Measurements from ENCODE around the gene TEAD2. TPM values are rescaled to one million over a fixed set of nuclear protein-coding genes. Genes with fewer than 3 reads are reported as not detected.

TEAD2 gene
- total and polyA plus RNA-seq, 12 donors, result 5.4 to 42.8 (median 27.4) TPM

- peak; percentile 99 to 100 (median 99) for DNase-seq
- WGBS, 4 donors, result 1 to 2% (median 2%) methylated on average over 37 to 46 of the region's 46 CpGs
- Histone ChIP-seq H3K9me3 (replicated peaks in 1 of 3) (no peaks in the 10 kb centered on the region), H3K36me3 (replicated peaks in 1 of 2) (peaks cover 0 to 10% of the 10 kb centered on the region in 2 donors), H3K27ac (peak within 1 kb of the TSS in 4 of 5 donors; percentile 50 to 89 (median 66)), H3K4me1 (replicated peaks in 1 of 2) (peaks cover 8 to 10% of the 10 kb centered on the region in 2 donors), H3K4me3 (peak within 1 kb of the TSS in 2 of 4 donors; percentile 31 to 63), H3K27me3 (no peaks in the 10 kb centered on the region)
- intact Hi-C loops (cut with DNase I), result no loop called here
- peak in 1 of 2 donors; percentile 68 for TF ChIP-seq POLR2A (IDR thresholded peaks at IDR 0.05)
- peak in 1 of 6 experiments; percentile 17 for TF ChIP-seq CTCF (IDR thresholded peaks at IDR 0.05)
These were observed 1.3 kb upstream of the TEAD2 start, which contains the start of gene DKKL1 for GRCh38 chr19:49363268-49364082. DKKL1 (plus strand) TSS chr19:49363877; CDS start chr19:49363999, 122 bp downstream.

- Histone ChIP-seq H3K4me3 (peak overlapping the region in 1 of 4 donors; percentile 31), H3K4me1 (replicated peaks in 1 of 2) (peaks cover 8 to 10% of the 10 kb centered on the region in 2 donors), H3K27ac (peak overlapping the region in 4 of 5 donors; percentile 50 to 89 (median 66)), H3K9me3 (replicated peaks in 1 of 3) (no peaks in the 10 kb centered on the region), H3K36me3 (replicated peaks in 1 of 2) (peaks cover 0 to 10% of the 10 kb centered on the region in 2 donors), H3K27me3 (no peaks in the 10 kb centered on the region)
- 1 to 2% (median 1%) methylated on average over 11 to 14 of the region's 14 CpGs for WGBS, 4 donors
- TF ChIP-seq CTCF (IDR thresholded peaks at IDR 0.05) (no peak), POLR2A (IDR thresholded peaks at IDR 0.05) (no peak)
- intact Hi-C loops (cut with DNase I), result no loop called here
- DNase-seq, result peak; percentile 49 to 61 (median 52)
These were observed 682 bp upstream of the TEAD2 start for GRCh38 chr19:49362929-49363267.

GRCh38 chr19:49361438-49362047 is 673 bp downstream of the TEAD2 start:
- Histone ChIP-seq H3K4me1 (replicated peaks in 1 of 2) (peaks cover 8 to 10% of the 10 kb centered on the region in 2 donors), H3K9me3 (replicated peaks in 1 of 3) (no peaks in the 10 kb centered on the region), H3K4me3 (peak overlapping the region; percentile 45 to 75 (median 68)), H3K27ac (peak overlapping the region; percentile 65 to 92 (median 76)), H3K36me3 (replicated peaks in 1 of 2) (peaks cover 0 to 10% of the 10 kb centered on the region in 2 donors), H3K27me3 (no peaks in the 10 kb centered on the region)
- TF ChIP-seq CTCF (IDR thresholded peaks at IDR 0.05), result peak in 1 of 6 experiments; percentile 5
- peak in 1 of 2 donors; percentile 28 for TF ChIP-seq POLR2A (IDR thresholded peaks at IDR 0.05)
- intact Hi-C loops (cut with DNase I), result no loop called here
- 4 to 6% (median 5%) methylated on average over 8 to 27 of the region's 27 CpGs for WGBS, 4 donors
- peak; percentile 71 to 83 (median 80) for DNase-seq

Data from adrenal gland (tissue), 12 donors.